Spinal cord (tissue), 10 donors: ENCODE results near the gene ATIC. TPM values are rescaled to one million over a fixed set of nuclear protein-coding genes. Genes with fewer than 3 reads are reported as not detected.
A peak's percentile ranks its signal among the peaks of the same experiment; 100 is the strongest.
"Not testable (repeated sequence)": the region's sequence is repeated elsewhere in the genome, so short reads cannot be mapped to it uniquely, and the experiment has no call there.

Source experiments
- DNase-seq, 6 donors: peaks; one replicate each; pipeline versions ENCODE4 v3.0.0 to v3.0.0-alpha.2; 2013 to 2015; ENCODE audit warnings: low spot score in 6 of 6, low read depth in 4 of 6
- H3K27ac ChIP-seq: one replicate; pipeline ENCODE4 v1.5.1; 2013; ENCODE audit warnings: low read depth, low read length, control low read depth
- H3K27me3 ChIP-seq: one replicate; pipeline ENCODE4 v1.6.1; 2013; ENCODE audit warnings: low read length; ENCODE audit not compliant: control insufficient read depth, insufficient read depth
- H3K36me3 ChIP-seq: one replicate; pipeline ENCODE4 v1.6.1; 2013; ENCODE audit warnings: low read length; ENCODE audit not compliant: control insufficient read depth, insufficient read depth
- H3K4me1 ChIP-seq: one replicate; pipeline ENCODE4 v1.6.1; 2013; ENCODE audit warnings: low read length; ENCODE audit not compliant: control insufficient read depth, insufficient read depth
- H3K4me3 ChIP-seq: one replicate; pipeline ENCODE4 v1.5.1; 2013; ENCODE audit warnings: low read depth, low read length, control low read depth
- H3K9me3 ChIP-seq: one replicate; pipeline ENCODE4 v1.6.1; 2013; ENCODE audit warnings: low read length; ENCODE audit not compliant: control insufficient read depth, insufficient read depth
- WGBS: methylation state at CpG from one replicate; pipeline ENCODE4 v1.1.5; 2013; ENCODE audit warnings: missing lambda C conversion rate; ENCODE audit not compliant: insufficient coverage; 5-methylcytosine and 5-hydroxymethylcytosine counted together
- polyA plus RNA-seq, 2 donors: library from polyadenylated mRNA; unstranded; fragments of 120-200 nt; gene quantifications; one replicate each; pipeline ENCODE4 v1.2.1, GENCODE V29; 2013; ENCODE audit not compliant: insufficient read length in 2 of 2
- total RNA-seq, 2 donors: library from RNA; depleted of rRNA in 1 of 2; stranded (reverse); fragments of 120-200 nt in 1 of 2; fragments of >200 nt in 1 of 2; gene quantifications; one replicate each; pipeline versions ENCODE4 v1.2.3 to v1.2.4, GENCODE V29; 2013 to 2014
- donor health status: healthy.

The ATIC gene
- total and polyA plus RNA-seq, 4 donors: 28.6 to 61.6 (median 43.8) TPM

DNA sequence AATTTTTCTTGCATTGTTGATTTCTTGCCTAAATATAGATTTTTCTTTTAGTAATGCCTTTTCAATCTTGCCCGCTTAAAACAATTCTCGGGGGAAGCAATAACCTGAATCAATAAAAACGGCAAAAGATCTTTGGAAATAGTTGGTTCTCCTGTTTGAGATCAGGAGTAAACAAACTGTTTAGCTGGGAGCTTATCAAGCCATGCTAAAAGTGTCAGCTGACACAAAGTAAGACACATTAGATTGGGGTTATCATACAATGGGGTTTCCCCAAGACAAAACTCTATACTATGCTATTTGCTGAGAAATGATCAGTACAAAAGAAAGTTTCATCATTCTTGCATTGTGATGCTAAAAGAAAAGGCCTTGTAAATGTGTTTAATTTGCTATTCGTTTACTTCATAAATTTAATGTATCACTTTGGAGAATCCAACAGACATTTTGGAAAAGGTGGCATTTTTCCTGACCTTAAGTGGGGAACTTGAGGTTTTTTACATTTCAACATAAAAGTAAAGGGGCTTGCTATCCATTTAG lies 46.5 kb downstream of the ATIC start:
- Histone ChIP-seq H3K4me3 (no peak overlapping the region), H3K27ac (no peak overlapping the region), H3K36me3 (peaks cover 9% of the 10 kb centered on the region), H3K9me3 (no peaks in the 10 kb centered on the region), H3K4me1 (no peaks in the 10 kb centered on the region), H3K27me3 (no peaks in the 10 kb centered on the region)
- DNase-seq: peak in 1 of 6 donors; percentile 5
- 93% methylated on average over 3 of the region's 4 CpGs for WGBS

DNA sequence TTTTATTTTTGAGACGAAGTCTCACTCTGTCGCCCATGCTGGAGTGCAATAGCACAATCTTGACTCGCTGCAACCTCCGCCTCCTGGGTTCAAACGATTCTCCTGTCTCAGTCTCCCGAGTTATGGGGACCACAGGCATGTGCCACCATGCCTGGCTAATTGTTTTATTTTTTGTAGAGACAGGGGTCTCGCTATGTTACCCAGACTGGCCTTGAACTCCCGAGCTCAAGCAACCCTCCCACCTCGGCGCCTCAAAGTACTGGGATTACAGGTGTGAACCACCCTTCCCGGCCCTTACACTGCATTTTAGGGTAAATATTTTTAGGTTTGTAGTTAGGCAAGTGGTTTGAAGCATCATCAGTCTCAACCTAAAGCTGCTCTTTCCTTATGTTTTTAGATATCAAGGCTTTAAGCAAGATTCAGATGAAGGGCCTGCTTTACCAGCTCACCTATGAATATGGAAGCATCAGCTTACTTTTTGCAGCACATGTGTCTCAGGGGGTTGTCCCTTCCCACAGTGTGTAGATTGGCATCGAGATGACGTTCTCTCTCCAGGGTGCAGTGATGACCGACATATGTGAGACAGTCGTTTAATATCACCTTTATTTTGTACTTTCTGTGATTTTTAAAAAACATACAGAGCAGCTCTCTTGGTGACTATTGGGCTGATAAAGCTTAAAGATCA lies 47.2 kb downstream of the ATIC start:
- no peaks in the 10 kb centered on the region for H3K4me1 ChIP-seq
- 92% methylated on average over 6 of the region's 15 CpGs for WGBS

GRCh38 chr2:215359576-215359922 lies 47.7 kb downstream of the ATIC start:
- Histone ChIP-seq H3K4me1 (no peaks in the 10 kb centered on the region), H3K27ac (no peak overlapping the region), H3K36me3 (peaks cover 10% of the 10 kb centered on the region), H3K4me3 (no peak overlapping the region), H3K9me3 (no peaks in the 10 kb centered on the region), H3K27me3 (no peaks in the 10 kb centered on the region)
- no peak for DNase-seq
- WGBS: no CpG with 5 or more reads among the region's 1 CpG

More for the DNA sequence above, 47.2 kb downstream of the ATIC start:
- no peaks in the 10 kb centered on the region for H3K9me3 ChIP-seq
- no peak overlapping the region for H3K4me3 ChIP-seq
- H3K27me3 ChIP-seq: no peaks in the 10 kb centered on the region
- peaks cover 10% of the 10 kb centered on the region for H3K36me3 ChIP-seq
- no peak for DNase-seq
- no peak overlapping the region for H3K27ac ChIP-seq

GRCh38 chr2:215360059-215360458 lies 48.2 kb downstream of the ATIC start:
- H3K9me3 ChIP-seq, H3K27me3 ChIP-seq, DNase-seq, H3K4me3 ChIP-seq, H3K4me1 ChIP-seq, H3K27ac ChIP-seq: not testable (repeated sequence)
- no CpG with 5 or more reads among the region's 3 CpGs for WGBS
- peaks cover 10% of the 10 kb centered on the region for H3K36me3 ChIP-seq

- Histone ChIP-seq H3K27me3 (no peaks in the 10 kb centered on the region), H3K27ac (no peak overlapping the region), H3K36me3 (peaks cover 10% of the 10 kb centered on the region), H3K4me1 (no peaks in the 10 kb centered on the region), H3K9me3 (no peaks in the 10 kb centered on the region), H3K4me3 (no peak overlapping the region)
- DNase-seq: no peak
- no CpG with 5 or more reads among the region's 2 CpGs for WGBS
Measured at GRCh38 chr2:215360596-215360995, 48.7 kb downstream of the ATIC start.

GRCh38 chr2:215361211-215361875 lies 49.5 kb downstream of the ATIC start:
- H3K36me3 ChIP-seq: peaks cover 10% of the 10 kb centered on the region
- no peak overlapping the region for H3K4me3 ChIP-seq
- whole genome bisulfite sequencing: no CpG with 5 or more reads among the region's 4 CpGs
- H3K27me3 ChIP-seq: no peaks in the 10 kb centered on the region
- DNase-seq: no peak
- H3K4me1 ChIP-seq: no peaks in the 10 kb centered on the region
- H3K9me3 ChIP-seq: no peaks in the 10 kb centered on the region
- H3K27ac ChIP-seq: no peak overlapping the region

DNA sequence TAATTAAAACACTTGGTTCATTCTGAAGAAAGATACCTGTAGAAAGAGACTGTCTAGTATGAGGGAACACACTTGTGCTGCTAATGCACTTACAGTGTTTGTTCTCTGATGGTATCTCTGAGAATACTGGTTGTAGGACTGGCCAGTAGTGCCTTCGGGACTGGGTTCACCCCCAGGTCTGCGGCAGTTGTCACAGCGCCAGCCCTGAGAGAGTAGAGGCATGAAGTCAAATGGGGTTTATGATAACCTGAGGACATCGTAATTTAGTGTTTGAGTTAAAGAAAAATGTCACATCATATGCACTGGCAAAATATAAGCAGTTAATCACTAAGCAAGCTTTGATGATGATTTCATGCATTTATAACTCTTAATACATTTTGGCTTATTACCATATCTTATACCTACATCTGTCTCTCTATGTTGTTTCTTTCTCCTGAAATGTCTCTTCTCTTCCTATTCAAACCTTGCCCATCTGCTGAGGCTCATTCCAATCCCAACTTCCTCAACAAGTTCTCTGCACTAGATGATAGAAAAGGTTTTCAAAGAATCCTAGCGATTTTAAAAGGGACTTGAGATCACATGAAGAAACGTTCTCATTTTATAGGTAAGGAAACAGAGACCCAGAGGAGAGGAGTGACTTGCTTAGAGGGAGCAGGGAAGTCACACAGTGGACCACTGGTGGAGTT lies 50.2 kb downstream of the ATIC start:
- H3K27me3 ChIP-seq: no peaks in the 10 kb centered on the region
- no peaks in the 10 kb centered on the region for H3K9me3 ChIP-seq
- 90% methylated on average over 4 of the region's 6 CpGs for WGBS
- no peaks in the 10 kb centered on the region for H3K4me1 ChIP-seq
- H3K27ac ChIP-seq: no peak overlapping the region
- no peak for DNase-seq
- no peak overlapping the region for H3K4me3 ChIP-seq
- H3K36me3 ChIP-seq: peaks cover 10% of the 10 kb centered on the region

GRCh38 chr2:215362562-215362904 lies 50.7 kb downstream of the ATIC start:
- Histone ChIP-seq H3K27me3 (no peaks in the 10 kb centered on the region), H3K9me3 (no peaks in the 10 kb centered on the region), H3K4me1 (no peaks in the 10 kb centered on the region), H3K27ac (no peak overlapping the region), H3K36me3 (peaks cover 10% of the 10 kb centered on the region), H3K4me3 (no peak overlapping the region)
- WGBS: 89% methylated on average over 3 of the region's 8 CpGs
- DNase-seq: no peak

GRCh38 chr2:215363039-215363438 lies 51.2 kb downstream of the ATIC start:
- H3K4me1 ChIP-seq: no peaks in the 10 kb centered on the region
- no CpG with 5 or more reads among the region's 2 CpGs for WGBS
- H3K36me3 ChIP-seq: peaks cover 10% of the 10 kb centered on the region
- no peak overlapping the region for H3K27ac ChIP-seq
- H3K4me3 ChIP-seq: no peak overlapping the region
- DNase-seq: no peak
- H3K27me3 ChIP-seq: no peaks in the 10 kb centered on the region
- no peaks in the 10 kb centered on the region for H3K9me3 ChIP-seq
